HG03095 (cell line): ENCODE results near the gene ACSF2.
A peak's percentile ranks its signal among the peaks of the same experiment; 100 is the strongest.
"Not testable (repeated sequence)": the region's sequence is repeated elsewhere in the genome, so short reads cannot be mapped to it uniquely, and the experiment has no call there.

Experiments used
- ATAC-seq: cut with Tn5 transposase; IDR thresholded peaks from one replicate; pipeline ENCODE4 v1.9.1; 2021; ENCODE audit warnings: moderate library complexity; ENCODE audit not compliant: unreplicated experiment

Gene ACSF2

GRCh38 chr17:50406578-50406977, 19.4 kb upstream of the ACSF2 start:
- no peak for ATAC-seq

GRCh38 chr17:50407921-50408320, 18.1 kb upstream of the ACSF2 start:
- no peak for ATAC-seq

GRCh38 chr17:50412188-50412732, 13.8 kb upstream of the ACSF2 start:
- no peak for ATAC-seq

GRCh38 chr17:50414808-50415207, 11.2 kb upstream of the ACSF2 start:
- ATAC-seq: no peak

GRCh38 chr17:50419577-50419976, 6.4 kb upstream of the ACSF2 start:
- ATAC-seq: not testable (repeated sequence)

- ATAC-seq: no peak
These were observed 5.5 kb upstream of the ACSF2 start for GRCh38 chr17:50420419-50421112.

- no peak for ATAC-seq
These were observed 4.5 kb upstream of the ACSF2 start for GRCh38 chr17:50421308-50422051.

- no peak for ATAC-seq
These were observed 3.3 kb upstream of the ACSF2 start for GRCh38 chr17:50422738-50423137.

- ATAC-seq: no peak
These were observed 2.4 kb upstream of the ACSF2 start for GRCh38 chr17:50423553-50424159.

GRCh38 chr17:50424246-50424995, 1.6 kb upstream of the ACSF2 start:
- ATAC-seq: no peak

- ATAC-seq: no peak
These were observed 879 bp upstream of the ACSF2 start for GRCh38 chr17:50424996-50425681.

- no peak for ATAC-seq
These were observed 409 bp downstream of the ACSF2 start for GRCh38 chr17:50426472-50426782.

- peak; percentile 43 for ATAC-seq
These were observed 1.1 kb downstream of the ACSF2 start for GRCh38 chr17:50426814-50427787.

GRCh38 chr17:50428126-50428525, 2.1 kb downstream of the ACSF2 start:
- ATAC-seq: not testable (repeated sequence)

GRCh38 chr17:50428831-50429424, 2.9 kb downstream of the ACSF2 start:
- no peak for ATAC-seq

GRCh38 chr17:50429793-50430192, 3.8 kb downstream of the ACSF2 start:
- ATAC-seq: no peak

- ATAC-seq: no peak
These were observed 5.0 kb downstream of the ACSF2 start for GRCh38 chr17:50430821-50431618.

GRCh38 chr17:50432125-50432762, 6.2 kb downstream of the ACSF2 start:
- no peak for ATAC-seq
